WTC11 (cell line): ENCODE results near the gene CLEC3A. TPM values are rescaled to one million over a fixed set of nuclear protein-coding genes. Genes with fewer than 3 reads are reported as not detected.

Source experiments
- ATAC-seq: fragments of 200-7000 bp; cut with Tn5 transposase; 2 replicates; pipeline ENCODE4 v1.10.0; 2021; ENCODE audit warnings: mild to moderate bottlenecking, moderate library complexity
- CTCF ChIA-PET: fragments of 300-600 bp; sonication (Branson Sonifier 250); formaldehyde crosslinking; loops from one replicate; lab custom pipeline; 2021; ENCODE audit warnings: antibody characterized with exemption; lab: Charles Lee
- POLR2A ChIA-PET: fragments of 350-600 bp; sonication (Branson Sonifier 250); formaldehyde crosslinking; loops from one replicate; lab custom pipeline; 2021; ENCODE audit warnings: antibody characterized with exemption; lab: Charles Lee
- DNase-seq: peaks from one replicate; pipeline ENCODE4 v3.0.0; 2021; ENCODE audit warnings: low spot score
- H3K27ac Mint-ChIP-seq: 2 replicates; pipeline ENCODE4 v1.8.0; 2021; ENCODE audit warnings: mixed read lengths
- H3K27me3 Mint-ChIP-seq: 2 replicates; pipeline ENCODE4 v1.8.0; 2021; ENCODE audit warnings: low read depth, mild to moderate bottlenecking, moderate library complexity, mixed read lengths
- H3K36me3 Mint-ChIP-seq: 2 replicates; pipeline ENCODE4 v1.8.0; 2021; ENCODE audit warnings: mixed read lengths
- H3K4me1 Mint-ChIP-seq: 2 replicates; pipeline ENCODE4 v1.8.0; 2022; ENCODE audit warnings: mixed read lengths
- H3K4me3 Mint-ChIP-seq: 2 replicates; pipeline ENCODE4 v1.8.0; 2021; ENCODE audit warnings: mild to moderate bottlenecking, moderate library complexity, mixed read lengths
- H3K9me3 Mint-ChIP-seq: 2 replicates; pipeline ENCODE4 v1.8.0; 2021; ENCODE audit warnings: mixed read lengths
- E2F4 ChIP-seq: sonication (generic); formaldehyde crosslinking; IDR thresholded peaks from 2 replicates; pipeline ENCODE4 v1.8.1; 2022; ENCODE audit warnings: low read depth, mild to moderate bottlenecking, moderate library complexity, missing genetic modification reagents, borderline replicate concordance
- ERG ChIP-seq: fragments of 250-450 bp; sonication (Bioruptor Pico); IDR thresholded peaks from 2 replicates; pipeline ENCODE4 v1.8.0; 2021; ENCODE audit warnings: mild to moderate bottlenecking
- ETV6 ChIP-seq: sonication (generic); formaldehyde crosslinking; IDR thresholded peaks from 2 replicates; pipeline ENCODE4 v1.8.1; 2022; ENCODE audit warnings: mild to moderate bottlenecking, missing genetic modification reagents
- FOXK1 ChIP-seq: sonication (generic); formaldehyde crosslinking; IDR thresholded peaks from 2 replicates; pipeline ENCODE4 v1.8.0; 2022; ENCODE audit warnings: mild to moderate bottlenecking, moderate library complexity, missing genetic modification reagents
- IRF1 ChIP-seq: sonication (generic); formaldehyde crosslinking; IDR thresholded peaks from 2 replicates; pipeline ENCODE4 v1.8.0; 2023; ENCODE audit warnings: missing genetic modification reagents
- SP1 ChIP-seq: sonication (generic); formaldehyde crosslinking; conservative IDR thresholded peaks from 2 replicates; pipeline ENCODE4 v1.8.1; 2022; ENCODE audit warnings: missing genetic modification reagents
- TCF7 ChIP-seq: sonication (generic); formaldehyde crosslinking; IDR thresholded peaks from 2 replicates; pipeline ENCODE4 v1.8.0; 2022; ENCODE audit warnings: mild to moderate bottlenecking, low read depth, missing genetic modification reagents, moderate library complexity
- TEAD1 ChIP-seq: sonication (generic); formaldehyde crosslinking; IDR thresholded peaks from 2 replicates; pipeline ENCODE4 v1.8.0; 2022; ENCODE audit warnings: mild to moderate bottlenecking, missing genetic modification reagents
- ZBTB43 ChIP-seq: sonication (generic); formaldehyde crosslinking; IDR thresholded peaks from 2 replicates; pipeline ENCODE4 v1.8.1; 2023; ENCODE audit warnings: mild to moderate bottlenecking, missing genetic modification reagents
- ZNF416 ChIP-seq: fragments of 250-450 bp; sonication (Bioruptor Pico); IDR thresholded peaks from 2 replicates; pipeline ENCODE4 v1.9.0; 2021; ENCODE audit warnings: mild to moderate bottlenecking, inconsistent platforms
- total RNA-seq: library from RNA; stranded (reverse); gene quantifications from 3 replicates; pipeline ENCODE4 v1.2.3, GENCODE V29; 2021

Gene CLEC3A
- total RNA-seq, 1 experiment from 2014 or later, result not detected

- ATAC-seq (no peak), DNase-seq (no peak)
- Mint-ChIP-seq H3K27me3 (no peaks in the 10 kb centered on the region; the same call in 1 of the 2 replicates), H3K9me3 (peaks cover 11% of the 10 kb centered on the region; the same call in 1 of the 2 replicates), H3K4me3 (no peak overlapping the region), H3K4me1 (peaks cover 24% of the 10 kb centered on the region), H3K27ac (no peak overlapping the region), H3K36me3 (peaks cover 8% of the 10 kb centered on the region; the same call in 1 of the 2 replicates)
- CTCF ChIA-PET, result no interaction called here
- no peak for TF ChIP-seq FOXK1 (CRISPR knock-in tag)
- no peak for TF ChIP-seq TCF7 (CRISPR knock-in tag)
- POLR2A ChIA-PET, result no interaction called here
Measured at GRCh38 chr16:77985111-77985510, 37.2 kb upstream of the CLEC3A start.

GRCh38 chr16:77986011-77986740 lies 36.2 kb upstream of the CLEC3A start:
- POLR2A ChIA-PET, result no interaction called here
- Mint-ChIP-seq H3K27ac (no peak overlapping the region), H3K9me3 (peaks cover 16% of the 10 kb centered on the region), H3K27me3 (no peaks in the 10 kb centered on the region; the same call in 1 of the 2 replicates)
- DNase-seq (no peak), ATAC-seq (no peak)
- TF ChIP-seq ZNF416, result no peak
- no peak for TF ChIP-seq SP1 (CRISPR knock-in tag)
- no peak for TF ChIP-seq TEAD1 (CRISPR knock-in tag)
- TF ChIP-seq ETV6 (CRISPR knock-in tag), result no peak
- TF ChIP-seq, all 79 proteins: peak for 0
- CTCF ChIA-PET, result interaction anchor here (0.8 kb wide), 1 partner anchor 17 kb away, joined by 3 read pairs; no protein-coding TSS in a partner anchor
- H3K4me1 Mint-ChIP-seq, result peaks cover 33% of the 10 kb centered on the region
- peaks cover 7% of the 10 kb centered on the region; the same call in 1 of the 2 replicates for H3K36me3 Mint-ChIP-seq
- H3K4me3 Mint-ChIP-seq, result no peak overlapping the region

- POLR2A ChIA-PET, result no interaction called here
Measured at GRCh38 chr16:77987810-77988209, 34.5 kb upstream of the CLEC3A start.

More at GRCh38 chr16:77987810-77988209, 34.5 kb upstream of the CLEC3A start:
- TF ChIP-seq ERG (CRISPR knock-in tag) (no peak), TCF7 (CRISPR knock-in tag) (no peak), ZBTB43 (CRISPR knock-in tag) (no peak), IRF1 (CRISPR knock-in tag) (no peak), E2F4 (CRISPR knock-in tag) (no peak)
- Mint-ChIP-seq H3K27me3 (no peaks in the 10 kb centered on the region; the same call in 1 of the 2 replicates), H3K4me3 (no peak overlapping the region), H3K9me3 (peaks cover 16% of the 10 kb centered on the region), H3K4me1 (peaks cover 49% of the 10 kb centered on the region), H3K27ac (no peak overlapping the region), H3K36me3 (peaks cover 2% of the 10 kb centered on the region; the same call in 1 of the 2 replicates)
- DNase-seq (no peak), ATAC-seq (no peak)
- CTCF ChIA-PET, result no interaction called here
